ENCODE measurements around the gene UAP1.

DNA sequence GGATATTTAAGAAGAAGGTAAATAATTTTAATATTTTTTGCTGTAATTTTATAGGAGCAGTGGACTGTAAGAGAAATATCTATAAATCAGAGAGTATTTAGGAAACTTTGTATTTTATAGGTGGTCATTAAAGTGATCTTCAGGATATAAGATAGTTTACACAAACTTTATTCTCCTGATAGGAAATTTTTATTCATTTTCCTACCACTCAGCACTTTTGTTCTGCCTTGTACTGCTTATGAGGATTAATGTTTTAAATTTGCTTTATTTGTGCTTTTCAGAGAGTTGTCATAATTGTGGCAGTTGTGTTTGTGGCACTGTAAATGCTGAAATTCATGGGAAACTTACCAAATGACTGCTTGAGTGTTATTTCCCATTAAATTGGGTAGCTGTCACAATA lies 34.2 kb upstream of the UAP1 start:
- TF ChIP-seq POLR2A (IDR thresholded peaks at IDR 0.05; ENCODE audit: low read length) (no peak), GATA1 (IDR thresholded peaks at IDR 0.05; ENCODE audit: low read depth, low read length) (no peak)
